NCI-H774 (cell line): Measurements from ENCODE around the gene CALML4.
"Not testable (repeated sequence)": the region's sequence is repeated elsewhere in the genome, so short reads cannot be mapped to it uniquely, and the experiment has no call there.

Experiments
- DNase-seq: peaks from one replicate; lab custom pipeline; 2025; lab: John Stamatoyannopoulos, UW

The CALML4 gene

GRCh38 chr15:68208136-68208535, 3.0 kb upstream of the CALML4 start:
- DNase-seq = no peak

GRCh38 chr15:68207176-68207935, 2.2 kb upstream of the CALML4 start:
- DNase-seq = no peak

DNA sequence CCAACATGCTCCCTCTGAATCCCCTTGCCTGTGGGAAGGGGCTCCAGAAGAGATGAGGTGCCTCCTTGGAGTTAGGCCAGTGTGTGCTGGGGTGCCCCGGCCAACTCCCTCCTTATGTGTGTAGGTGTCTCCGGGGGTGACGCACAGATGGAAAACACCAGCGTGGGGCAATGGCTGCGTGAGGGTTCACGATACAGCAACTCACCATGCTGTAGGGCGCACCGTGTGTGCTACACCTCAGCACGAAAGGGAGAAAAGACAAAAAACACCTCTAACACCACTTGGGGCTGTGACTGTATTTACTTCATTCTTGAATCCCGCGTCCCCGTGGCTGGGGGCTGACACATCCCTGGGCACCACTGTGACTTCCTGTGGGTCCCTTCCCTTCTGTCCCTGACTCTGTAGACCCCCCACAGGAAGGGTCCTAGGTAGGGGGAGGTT, 1.6 kb upstream of the CALML4 start:
- no peak for DNase-seq

DNA sequence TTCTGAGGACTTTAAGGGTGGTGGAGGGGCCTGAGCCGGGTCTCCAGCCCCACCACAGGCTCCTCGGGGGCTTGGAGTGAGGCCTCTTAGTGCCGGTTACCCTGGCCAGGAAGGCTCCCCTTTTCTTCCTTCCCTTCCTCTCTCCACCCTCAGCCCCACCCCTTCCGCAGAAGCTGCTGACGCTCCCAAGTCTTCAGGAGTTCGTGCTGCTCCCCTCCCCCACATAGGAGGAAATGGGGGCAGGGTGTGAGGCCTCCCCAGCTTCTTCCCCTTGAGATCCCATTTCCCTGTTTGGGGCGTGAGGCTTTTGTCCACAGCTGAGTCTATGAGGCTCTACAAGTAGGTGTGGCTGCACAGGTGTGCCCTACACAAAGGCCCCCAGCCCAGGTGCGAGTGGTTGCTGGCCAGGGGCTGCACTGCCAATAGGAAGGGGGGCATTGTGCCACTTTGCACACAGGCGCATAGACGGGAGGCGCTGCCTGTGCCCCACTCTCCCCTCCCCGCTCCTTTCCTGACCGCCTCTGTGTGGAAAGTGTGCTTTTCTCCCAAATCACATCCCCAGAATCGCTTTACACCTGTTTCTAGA, 915 bp upstream of the CALML4 start:
- DNase-seq = no peak

GRCh38 chr15:68205558-68205944, 419 bp upstream of the CALML4 start:
- DNase-seq = no peak

GRCh38 chr15:68204361-68204760, 771 bp downstream of the CALML4 start:
- no peak for DNase-seq

- no peak for DNase-seq
These were observed 1.2 kb downstream of the CALML4 start for GRCh38 chr15:68203956-68204355.

DNA sequence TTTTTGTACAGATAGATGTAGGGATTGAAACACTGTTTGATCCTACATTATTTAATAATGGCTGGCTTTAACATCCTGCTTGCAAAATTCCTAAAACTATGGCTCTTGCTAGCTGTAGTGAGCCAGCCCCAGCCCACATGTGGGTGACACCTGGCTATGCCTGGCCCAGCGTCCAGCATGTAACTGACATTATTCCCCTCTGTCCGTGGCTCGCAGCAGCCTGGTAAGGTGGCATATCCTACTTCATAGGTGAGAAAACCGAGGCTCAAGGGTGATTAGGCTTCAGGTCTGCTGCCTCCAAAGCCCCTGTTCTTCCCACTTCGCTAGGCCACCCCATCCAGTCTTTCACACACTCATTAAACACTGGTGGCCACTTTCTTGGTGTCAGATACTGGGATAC, 1.6 kb downstream of the CALML4 start:
- no peak for DNase-seq

- not testable (repeated sequence) for DNase-seq
These were observed 2.1 kb downstream of the CALML4 start for GRCh38 chr15:68202994-68203393.

DNA sequence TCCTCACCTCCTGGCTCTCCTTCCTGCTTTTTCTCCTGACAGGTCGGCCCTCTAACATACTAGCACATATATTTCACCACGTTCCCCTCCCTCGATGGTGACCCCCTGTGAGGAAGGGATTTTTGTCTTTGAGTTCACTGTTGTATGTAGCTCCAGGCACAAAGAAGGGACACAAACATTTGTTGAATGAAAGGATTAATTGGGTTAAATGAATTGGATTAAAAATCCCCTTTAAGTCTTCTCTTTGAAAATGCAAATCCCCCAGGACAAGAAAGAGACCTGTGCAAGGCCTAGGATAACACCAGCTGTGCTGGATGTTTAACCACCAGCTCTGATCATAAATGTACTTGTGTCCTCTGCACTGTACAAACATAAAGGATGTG, 3.3 kb downstream of the CALML4 start:
- DNase-seq = no peak

- DNase-seq = no peak
These were observed 3.8 kb downstream of the CALML4 start for GRCh38 chr15:68201153-68201878.

- DNase-seq = no peak
These were observed 4.9 kb downstream of the CALML4 start for GRCh38 chr15:68200016-68200861.

DNA sequence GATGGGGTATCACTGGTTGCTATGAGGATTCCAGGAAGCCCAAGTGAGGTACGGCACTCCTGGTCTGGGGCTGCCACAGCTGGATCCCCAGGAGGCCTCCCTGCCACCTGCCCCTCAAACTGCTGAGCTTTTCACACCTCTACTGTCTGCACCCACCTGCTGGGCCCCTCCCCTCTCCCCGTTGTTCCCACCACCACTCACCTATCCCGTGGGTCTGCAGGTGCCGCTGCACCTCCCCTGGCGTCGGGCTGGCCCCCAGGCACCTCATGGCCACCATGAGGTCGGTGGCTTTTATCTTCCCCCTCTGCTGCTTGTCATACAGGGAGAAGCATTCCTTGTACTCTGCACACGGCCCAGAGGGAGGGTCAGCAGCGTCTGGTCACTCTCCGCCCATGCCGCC, 5.8 kb downstream of the CALML4 start:
- no peak for DNase-seq

- no peak for DNase-seq
These were observed 7.3 kb downstream of the CALML4 start for GRCh38 chr15:68197661-68198437.

- DNase-seq = no peak
These were observed 8.0 kb downstream of the CALML4 start for GRCh38 chr15:68197170-68197492.

GRCh38 chr15:68196445-68197169, 8.5 kb downstream of the CALML4 start:
- no peak for DNase-seq

- DNase-seq = no peak
These were observed 9.6 kb downstream of the CALML4 start for GRCh38 chr15:68195336-68196112.

DNA sequence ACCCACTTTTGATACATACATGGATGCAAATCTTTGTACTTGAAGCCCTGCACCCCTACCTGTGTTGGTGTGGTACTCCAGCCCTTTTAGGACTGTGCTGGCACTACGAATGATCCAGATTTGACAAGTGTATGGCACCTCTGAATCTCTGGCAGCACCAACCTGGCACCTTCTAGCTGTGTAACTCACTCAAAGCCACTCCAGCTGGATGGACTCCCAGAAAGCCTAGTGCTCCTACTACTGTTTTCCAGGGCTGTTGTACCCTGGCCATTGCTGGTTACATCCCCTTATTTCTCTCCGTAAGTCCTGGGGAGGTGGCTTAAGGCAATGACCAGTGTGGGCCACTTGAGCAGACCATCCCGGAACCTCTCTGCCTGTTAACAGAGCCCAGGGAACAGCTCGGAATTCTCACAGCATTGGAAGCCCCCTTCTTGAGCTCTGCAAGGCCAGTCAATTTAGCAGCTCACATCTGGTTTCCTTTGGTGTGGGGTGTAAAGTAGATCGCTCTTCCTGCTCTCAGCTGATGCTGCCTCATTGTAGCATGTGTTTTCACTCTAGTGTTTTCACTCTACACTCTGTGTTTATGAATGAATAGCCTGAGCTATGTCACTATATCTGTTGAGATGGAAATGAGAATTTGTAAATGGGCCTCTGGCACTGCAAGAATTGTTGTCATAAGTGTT, 12.2 kb downstream of the CALML4 start:
- DNase-seq = no peak

GRCh38 chr15:68192117-68192516, 13.0 kb downstream of the CALML4 start:
- DNase-seq = no peak

DNA sequence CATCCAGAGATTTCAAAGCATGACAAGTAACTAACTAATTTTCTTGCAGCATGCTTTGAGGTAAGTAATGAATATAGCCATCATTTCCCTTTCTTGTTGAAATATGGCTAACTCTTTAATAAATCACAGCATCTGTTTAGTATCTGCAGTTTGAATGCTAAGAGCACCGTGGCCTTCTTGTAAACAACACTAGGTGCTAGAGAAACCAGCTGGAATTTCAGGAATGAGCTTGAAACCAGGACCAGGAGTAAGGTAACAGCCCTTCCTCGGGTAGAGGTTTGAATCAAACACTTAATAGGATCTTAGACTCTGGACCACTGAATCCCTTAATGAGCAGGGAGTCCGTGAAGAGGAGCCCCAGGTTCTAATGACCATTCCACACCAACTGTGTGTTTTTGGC, 13.6 kb downstream of the CALML4 start:
- DNase-seq = no peak
